ENCODE results near the gene RADIL.

The RADIL gene

DNA sequence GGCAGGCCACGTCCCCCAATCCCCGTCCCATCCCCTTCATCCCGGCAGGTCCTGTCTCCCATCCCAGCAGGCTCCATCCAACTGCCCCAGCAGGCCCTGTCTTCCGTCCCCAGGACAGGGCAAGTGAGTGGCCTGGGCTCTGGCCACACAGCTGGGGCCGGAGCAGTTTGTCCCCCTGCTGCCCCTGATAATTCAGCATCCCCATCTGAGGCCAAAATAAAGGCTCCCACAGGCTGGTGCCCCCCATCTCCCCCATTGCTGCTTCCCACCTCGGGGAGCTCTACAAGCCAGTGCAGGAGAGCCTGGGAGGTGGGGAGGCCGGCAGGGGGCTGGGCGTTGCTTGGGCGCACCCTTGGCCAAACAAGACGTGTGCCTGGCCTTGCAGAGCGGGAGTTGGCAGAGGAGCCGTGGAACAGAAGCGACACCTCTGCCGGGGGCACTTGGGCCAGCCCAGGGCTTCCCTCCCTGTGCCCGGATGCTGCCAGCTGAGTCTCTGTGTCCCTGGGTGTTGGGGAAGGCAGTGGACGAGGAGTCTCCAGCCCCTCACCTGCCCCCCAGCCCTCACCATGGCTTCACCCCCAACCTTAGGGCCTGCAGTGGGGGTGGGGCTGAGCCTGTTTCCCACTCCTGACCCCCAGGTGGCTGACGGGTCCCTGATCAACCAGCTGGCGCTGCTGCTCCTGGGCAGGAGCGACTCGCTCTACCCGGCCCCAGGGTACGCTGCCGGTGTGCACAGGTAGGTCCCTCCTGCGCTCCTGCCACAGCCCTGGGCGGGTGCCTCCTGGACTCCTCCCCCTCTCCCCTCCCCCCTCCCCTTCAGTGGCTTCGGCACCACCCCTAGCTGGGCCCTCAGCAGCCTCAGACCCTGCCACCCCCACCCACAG, 94.1 kb downstream of the RADIL start:
- no peak for DNase-seq

GRCh38 chr7:4788627-4789189, 94.8 kb downstream of the RADIL start:
- no peak for DNase-seq

DNA sequence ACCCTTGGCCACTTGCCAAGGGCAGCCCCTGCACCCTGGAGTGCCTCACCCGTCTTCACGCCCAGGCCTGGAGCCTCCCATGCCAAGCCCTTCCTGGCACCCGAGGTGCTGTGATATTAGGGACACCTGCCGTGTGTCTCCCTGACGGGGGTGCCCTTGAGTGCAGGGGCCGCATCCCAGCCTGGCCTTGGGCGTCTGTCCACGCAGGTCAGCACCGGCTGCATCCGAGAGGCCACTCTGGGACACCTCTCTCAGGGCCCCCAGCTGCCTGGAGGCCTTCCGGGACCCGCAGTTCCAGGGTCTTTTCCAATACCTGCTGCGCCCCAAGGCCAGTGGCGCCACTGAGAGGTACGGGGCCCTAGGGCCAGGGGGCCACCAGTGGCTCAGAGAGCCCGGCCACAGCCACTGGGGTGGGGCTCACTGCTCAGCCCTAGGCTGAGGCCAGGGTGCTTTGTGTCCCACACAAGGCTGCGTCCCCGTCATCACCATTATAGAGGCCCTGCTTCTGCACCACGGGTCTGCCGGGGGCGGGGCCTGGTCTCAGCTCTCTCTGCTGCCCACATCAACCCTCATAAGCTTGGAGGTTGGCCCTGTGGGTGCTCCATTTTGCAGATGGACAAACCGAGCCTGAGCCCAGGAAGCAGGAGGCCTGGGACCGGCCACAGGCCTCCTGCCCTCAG, 95.4 kb downstream of the RADIL start:
- no peak for DNase-seq

- DNase-seq = no peak
Observed at GRCh38 chr7:4787541-4787940, 96.0 kb downstream of the RADIL start.

DNA sequence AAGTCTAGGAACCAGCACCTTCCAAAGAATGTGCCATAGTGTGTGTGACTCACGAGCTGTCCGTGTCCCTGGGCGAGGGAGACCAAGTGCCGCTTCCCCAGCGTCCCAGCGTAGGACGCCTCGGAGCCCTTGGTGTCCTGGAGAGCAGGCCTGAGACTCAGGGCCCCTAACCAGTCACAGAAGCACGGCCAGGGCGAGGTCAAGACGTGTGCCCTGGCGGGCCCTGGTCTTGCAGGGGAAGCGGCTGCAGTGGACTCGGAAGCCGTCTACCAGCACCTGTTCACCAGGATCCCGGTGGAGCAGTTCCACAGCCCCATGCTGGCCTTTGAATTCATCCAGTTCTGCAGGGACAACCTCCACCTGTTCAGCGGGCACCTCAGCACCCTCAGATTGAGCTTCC, 97.5 kb downstream of the RADIL start:
- DNase-seq = no peak

DNA sequence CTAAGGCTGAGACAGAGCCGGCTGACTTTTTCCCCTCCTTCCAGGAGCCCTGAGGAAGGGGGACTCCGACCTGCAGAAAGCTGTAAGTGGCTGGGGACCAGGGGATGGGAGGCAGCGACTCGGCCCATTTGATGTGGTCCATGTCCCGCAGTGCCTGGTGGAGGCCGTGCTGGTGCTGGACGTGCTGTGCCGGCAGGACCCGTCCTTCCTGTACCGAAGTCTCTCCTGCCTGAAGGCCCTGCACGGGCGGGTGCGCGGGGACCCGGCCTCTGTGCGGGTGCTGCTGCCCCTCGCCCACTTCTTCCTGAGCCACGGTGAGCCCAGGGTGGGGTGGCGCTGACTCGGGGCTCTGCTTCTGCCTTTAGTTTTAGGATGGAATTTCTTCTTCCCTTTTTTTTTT, 98.1 kb downstream of the RADIL start:
- no peak for DNase-seq

DNA sequence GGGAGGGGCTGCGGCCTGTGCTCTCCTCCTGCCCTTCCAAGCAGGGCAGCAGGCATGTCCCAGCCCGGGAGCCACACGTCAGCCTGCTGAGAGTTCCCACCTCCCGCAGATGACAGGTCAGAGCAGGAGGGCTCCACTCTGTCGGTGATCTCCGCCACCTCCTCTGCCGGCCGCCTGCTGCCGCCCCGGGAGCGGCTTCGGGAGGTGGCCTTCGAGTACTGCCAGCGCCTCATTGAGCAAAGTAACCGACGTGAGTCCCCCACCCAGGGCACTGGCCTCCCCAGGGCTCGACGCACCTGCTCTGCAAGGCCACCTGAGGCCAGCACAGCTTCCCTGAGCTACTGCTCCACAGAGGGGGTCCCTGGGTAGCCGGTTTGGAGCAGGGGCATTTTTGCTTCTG, 98.7 kb downstream of the RADIL start:
- DNase-seq = no peak

- no peak for DNase-seq
Observed at GRCh38 chr7:4783762-4784351, 99.7 kb downstream of the RADIL start.

DNA sequence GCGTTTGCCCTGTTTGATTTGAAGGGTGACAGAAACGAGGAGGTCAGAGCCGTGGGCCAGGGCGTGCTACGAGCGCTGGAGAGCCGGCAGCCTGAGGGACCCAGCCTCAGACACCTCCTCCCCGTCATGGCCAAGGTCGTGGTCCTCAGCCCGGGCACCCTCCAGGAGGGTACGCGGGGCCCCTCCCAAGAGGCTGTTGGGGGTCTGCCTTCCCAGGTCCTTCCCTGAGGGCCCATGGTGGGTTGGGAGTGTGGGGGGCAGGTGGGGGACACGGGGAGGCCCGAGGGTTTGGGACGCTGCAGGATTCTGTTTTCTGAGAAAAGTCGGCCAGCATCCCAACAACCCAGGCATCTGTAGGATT, 100.2 kb downstream of the RADIL start:
- no peak for DNase-seq

- DNase-seq = no peak
Observed at GRCh38 chr7:4782333-4783291, 100.9 kb downstream of the RADIL start.

DNA sequence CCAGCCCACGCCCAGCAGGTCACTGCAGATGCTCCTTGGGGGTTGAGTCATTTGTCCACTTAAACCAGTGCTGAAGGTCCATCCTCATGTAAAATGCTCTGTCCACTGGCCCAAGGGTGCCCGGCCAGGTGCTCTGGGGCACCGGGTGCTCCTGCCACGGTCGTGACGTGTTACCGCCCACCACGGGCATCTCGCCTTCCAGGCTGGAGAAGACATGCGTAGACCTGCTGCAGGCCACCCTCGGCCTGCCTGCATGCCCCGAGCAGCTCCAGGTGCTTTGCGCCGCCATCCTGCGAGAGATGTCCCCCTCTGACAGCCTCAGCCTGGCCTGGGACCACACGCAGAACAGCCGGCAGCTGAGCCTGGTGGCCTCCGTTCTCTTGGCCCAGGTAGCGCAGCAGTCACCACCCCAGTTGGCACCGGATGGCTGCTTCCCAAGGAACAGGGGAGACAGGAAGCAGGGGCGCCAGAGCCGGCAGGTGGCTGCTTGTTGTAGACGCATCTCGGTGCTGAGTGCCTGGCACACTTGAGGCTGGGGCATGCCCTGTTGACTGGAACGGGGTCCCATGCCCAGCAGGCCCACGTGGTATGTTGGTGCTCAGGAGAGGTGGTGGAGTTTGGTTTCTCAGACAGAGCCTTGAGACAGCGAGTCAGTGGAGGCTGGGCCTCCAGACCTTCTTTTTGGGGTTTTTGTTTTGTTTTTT, 102.0 kb downstream of the RADIL start:
- no peak for DNase-seq

DNA sequence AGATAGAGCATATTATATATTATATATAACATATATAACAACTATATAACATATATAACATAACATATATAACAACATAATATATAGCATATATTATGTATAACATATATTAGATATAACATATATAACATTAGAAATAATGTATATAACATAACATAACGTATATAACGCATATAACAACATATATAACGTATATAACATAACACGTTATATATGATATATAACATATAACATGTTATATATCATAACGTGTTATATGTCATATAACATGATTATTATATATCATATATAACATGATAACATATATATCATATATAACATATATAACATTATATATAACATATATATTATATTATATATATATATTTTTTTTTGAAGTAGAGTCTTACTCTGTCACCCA, 104.4 kb downstream of the RADIL start:
- no peak for DNase-seq

GRCh38 chr7:4775848-4776623, 107.5 kb downstream of the RADIL start:
- DNase-seq = peak in 4 of 6 experiments; percentile 36 to 68 (median 64)

DNA sequence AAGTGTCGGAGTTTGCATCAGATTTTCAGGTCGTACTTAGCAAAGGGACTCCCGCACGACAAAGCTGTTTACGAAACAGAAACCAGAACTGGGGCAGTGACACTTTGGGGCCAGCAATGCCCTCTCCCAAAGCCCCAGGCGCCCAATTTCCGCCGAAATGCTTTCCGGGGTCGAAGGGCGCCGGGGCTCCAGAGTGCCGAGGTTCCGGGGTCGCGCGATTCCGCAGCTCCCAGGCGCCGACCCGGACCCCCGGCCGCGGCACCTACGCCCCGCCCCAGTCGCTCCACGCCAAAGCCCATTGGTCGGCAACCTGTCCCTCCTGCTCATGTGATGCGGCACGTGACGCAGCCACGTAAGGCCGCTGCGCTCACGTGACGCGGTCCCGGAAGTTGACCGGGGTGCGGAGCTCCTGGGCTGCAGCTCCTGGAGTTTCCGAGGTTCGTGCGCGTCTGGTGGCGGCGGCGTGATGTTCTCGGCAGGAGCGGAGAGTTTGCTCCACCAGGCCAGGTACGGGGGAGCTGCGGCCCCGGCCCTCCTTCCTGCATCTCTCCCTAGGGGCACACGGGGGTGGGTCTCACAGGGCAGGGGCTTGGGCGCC, 108.2 kb downstream of the RADIL start, which contains the start of gene AP5Z1:
AP5Z1 (plus strand) TSS at position 374 of the 598 bp plus-strand sequence; CDS start at position 467, 93 bp downstream.
- peak; percentile 91 to 96 (median 93) for DNase-seq

DNA sequence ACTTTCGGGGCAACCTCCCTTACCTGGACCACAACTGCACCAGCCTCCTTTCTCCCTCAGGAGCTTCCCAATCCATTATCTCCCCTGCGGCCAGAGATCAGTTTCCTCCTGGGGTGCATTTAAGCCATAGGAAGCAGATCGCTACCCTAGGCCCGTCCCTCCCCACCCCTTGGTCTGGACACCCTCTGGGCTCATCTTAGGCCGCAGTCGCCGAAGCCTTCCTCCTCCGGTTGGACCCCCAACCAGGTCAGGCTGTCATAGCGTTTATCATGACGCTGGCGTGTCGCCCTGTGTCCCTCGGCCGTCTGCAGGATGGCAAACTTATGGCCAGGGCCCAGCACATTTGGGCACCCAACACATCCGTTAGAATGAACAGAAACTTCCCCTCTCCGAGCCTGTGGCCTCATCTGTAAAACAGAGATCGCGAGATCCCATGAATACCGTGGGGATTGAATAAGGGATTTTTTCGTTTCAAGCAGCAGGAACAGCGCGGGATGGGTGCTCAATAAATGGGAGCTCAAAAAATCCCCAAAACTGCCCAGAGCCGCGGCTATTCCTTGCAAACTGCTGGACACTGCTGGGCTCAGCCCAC, 108.8 kb downstream of the RADIL start:
- DNase-seq = peak in 2 of 6 experiments; percentile 40 to 62

- DNase-seq = no peak
Observed at GRCh38 chr7:4774007-4774406, 109.5 kb downstream of the RADIL start.

DNA sequence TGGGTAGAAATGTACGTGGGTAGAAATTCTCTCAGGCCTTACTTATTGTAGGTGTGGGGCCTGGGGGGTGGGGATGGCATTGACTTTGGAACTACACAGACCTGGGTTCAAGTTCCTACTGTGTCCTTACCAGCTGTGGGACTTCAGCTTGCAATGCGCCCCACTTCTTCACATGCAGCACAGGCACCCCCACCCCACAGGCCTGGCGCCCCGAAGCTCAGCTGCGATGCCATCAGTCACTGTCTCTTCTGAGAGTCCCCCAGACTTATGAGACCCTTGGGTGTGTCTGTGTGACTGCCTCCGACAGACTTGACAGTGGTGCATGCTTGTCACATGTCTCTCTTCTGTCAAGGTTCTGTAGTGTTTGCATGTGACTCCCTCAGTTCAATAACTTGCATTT, 111.2 kb downstream of the RADIL start:
- DNase-seq = no peak

- no peak for DNase-seq
Observed at GRCh38 chr7:4771737-4772136, 111.8 kb downstream of the RADIL start.

DNA sequence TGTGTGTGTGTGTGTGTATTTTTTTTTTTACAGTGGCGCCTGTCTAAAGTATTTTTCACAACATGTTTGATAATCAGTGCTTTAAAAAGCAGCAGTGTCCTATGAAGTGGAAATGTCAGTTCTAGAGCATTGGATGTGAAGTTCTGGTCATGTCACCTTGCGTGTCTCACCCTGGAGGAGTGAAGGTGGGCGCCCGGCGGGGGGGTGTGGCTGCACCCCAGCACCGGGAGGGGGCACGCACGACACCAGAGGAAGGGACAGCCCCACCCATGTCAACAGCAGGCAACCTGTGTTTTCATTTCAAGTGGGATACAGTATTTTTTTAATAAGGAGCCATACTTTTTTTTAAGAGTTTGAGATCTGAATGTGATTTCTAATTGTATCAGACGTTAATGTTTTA, 112.6 kb downstream of the RADIL start:
- DNase-seq = no peak

DNA sequence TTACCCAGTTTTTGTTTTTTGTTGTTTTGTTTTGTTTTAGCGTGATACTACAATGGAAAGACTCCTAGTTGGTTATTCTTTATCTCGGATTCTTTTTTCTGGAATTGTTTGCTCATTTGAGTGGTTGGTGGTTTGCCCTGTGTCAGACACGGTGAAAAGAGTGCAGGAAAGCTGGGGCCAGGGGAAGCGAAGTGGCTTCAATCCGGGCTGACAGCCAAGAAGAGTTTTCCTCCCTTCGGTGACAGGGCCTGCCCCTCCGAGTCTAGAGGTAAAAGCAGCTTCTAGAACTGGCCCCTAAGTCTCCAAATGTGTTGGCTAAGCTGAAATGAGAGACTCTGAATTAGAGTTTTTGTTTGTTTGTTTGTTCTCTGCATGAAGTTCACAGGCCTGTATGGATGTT, 113.8 kb downstream of the RADIL start:
- no peak for DNase-seq
